Kidney epithelial cell (primary cell): ENCODE data around the gene GPATCH2L. TPM values are rescaled to one million over a fixed set of nuclear protein-coding genes. Genes with fewer than 3 reads are reported as not detected.

Source experiments
- DNase-seq: peaks from one replicate; pipeline ENCODE4 v3.0.0-alpha.2; 2010; ENCODE audit warnings: low read depth
- H3K27me3 ChIP-seq: 2 replicates; pipeline ENCODE4 v1.6.0; 2011; ENCODE audit warnings: low read length; ENCODE audit not compliant: control insufficient read depth, insufficient read depth
- H3K36me3 ChIP-seq: 2 replicates; pipeline ENCODE4 v1.5.1; 2011; ENCODE audit warnings: low read length; ENCODE audit not compliant: control insufficient read depth, insufficient read depth
- H3K4me3 ChIP-seq: 2 replicates; pipeline ENCODE4 v1.5.1; 2011; ENCODE audit warnings: low read depth, mild to moderate bottlenecking, control low read depth, low read length
- CTCF ChIP-seq: IDR thresholded peaks from 2 replicates; pipeline ENCODE4 v1.5.1; 2011; ENCODE audit warnings: mild to moderate bottlenecking, moderate library complexity, low read length, control low read depth, inconsistent platforms; ENCODE audit not compliant: insufficient read depth, poor library complexity, severe bottlenecking
- total RNA-seq: library from RNA; depleted of rRNA; stranded (reverse); fragments of >200 nt; gene quantifications from 2 replicates; pipeline ENCODE4 v1.2.3, GENCODE V29; 2015

Gene GPATCH2L
- total RNA-seq, result 76.7 and 83.3 TPM in 2 replicates

GRCh38 chr14:76151398-76152332 is at the start of gene GPATCH2L:
TSS of gene GPATCH2L (plus strand) at chr14:76151922. CDS start at chr14:76154364, 2,442 bp downstream.
- TF ChIP-seq CTCF, result no peak
- peak; percentile 39 for DNase-seq
- no peaks in the 10 kb centered on the region for H3K36me3 ChIP-seq
- peaks cover 2% of the 10 kb centered on the region for H3K27me3 ChIP-seq
- peak within 1 kb of the TSS; percentile 99 for H3K4me3 ChIP-seq

- no peak overlapping the region for H3K4me3 ChIP-seq
- peaks cover 12% of the 10 kb centered on the region for H3K27me3 ChIP-seq
- H3K36me3 ChIP-seq, result no peaks in the 10 kb centered on the region
- no peak for DNase-seq
- no peak for TF ChIP-seq CTCF
These were observed 46.8 kb upstream of the GPATCH2L start for GRCh38 chr14:76104802-76105355.

GRCh38 chr14:76106188-76106587 is 45.5 kb upstream of the GPATCH2L start:
- no peak for DNase-seq
- H3K4me3 ChIP-seq, result no peak overlapping the region
- H3K27me3 ChIP-seq, result peaks cover 3% of the 10 kb centered on the region
- H3K36me3 ChIP-seq, result no peaks in the 10 kb centered on the region
- TF ChIP-seq CTCF, result no peak

GRCh38 chr14:76109087-76109880 is 42.4 kb upstream of the GPATCH2L start:
- no peak overlapping the region for H3K4me3 ChIP-seq
- no peak for TF ChIP-seq CTCF

GRCh38 chr14:76112889-76113624 is 38.7 kb upstream of the GPATCH2L start:
- no peaks in the 10 kb centered on the region for H3K36me3 ChIP-seq
- H3K4me3 ChIP-seq, result no peak overlapping the region
- H3K27me3 ChIP-seq, result peaks cover 15% of the 10 kb centered on the region
- no peak for DNase-seq
- no peak for TF ChIP-seq CTCF

More at GRCh38 chr14:76109087-76109880, 42.4 kb upstream of the GPATCH2L start:
- no peak for DNase-seq
- no peaks in the 10 kb centered on the region for H3K36me3 ChIP-seq
- peaks cover 11% of the 10 kb centered on the region for H3K27me3 ChIP-seq
